HepG2 (cell line): ENCODE results near the gene SMTNL2. TPM values are rescaled to one million over a fixed set of nuclear protein-coding genes. Genes with fewer than 3 reads are reported as not detected.

Source experiments
- CBFB ChIP-seq: sonication (generic); formaldehyde crosslinking; IDR thresholded peaks from 2 replicates; pipeline ENCODE4 v1.4.0; 2020; ENCODE audit warnings: missing genetic modification reagents
- FOXC1 ChIP-seq: sonication (generic); formaldehyde crosslinking; IDR thresholded peaks from 2 replicates; pipeline ENCODE4 v1.8.0; 2022; ENCODE audit warnings: mild to moderate bottlenecking, missing genetic modification reagents, borderline replicate concordance
- HOXA3 ChIP-seq: sonication (generic); formaldehyde crosslinking; IDR thresholded peaks from 2 replicates; pipeline ENCODE4 v1.5.0; 2020; ENCODE audit warnings: missing genetic modification reagents
- JUND ChIP-seq: sonication (generic); formaldehyde crosslinking; IDR thresholded peaks from 2 replicates; pipeline ENCODE4 v1.8.0; 2022; ENCODE audit warnings: mild to moderate bottlenecking, missing genetic modification reagents
- MEIS2 ChIP-seq: sonication (generic); formaldehyde crosslinking; IDR thresholded peaks from 2 replicates; pipeline ENCODE4 v1.9.0; 2021; ENCODE audit warnings: mild to moderate bottlenecking, missing genetic modification reagents
- MLLT10 ChIP-seq: sonication (generic); formaldehyde crosslinking; IDR thresholded peaks from 2 replicates; pipeline ENCODE4 v1.4.0; 2020; ENCODE audit warnings: missing genetic modification reagents
- NR2C2 ChIP-seq: sonication (generic); formaldehyde crosslinking; IDR thresholded peaks from 2 replicates; pipeline ENCODE4 v1.4.0; 2020; ENCODE audit warnings: missing genetic modification reagents, mild to moderate bottlenecking, moderate library complexity, borderline replicate concordance
- RARG ChIP-seq: sonication (generic); formaldehyde crosslinking; IDR thresholded peaks from 2 replicates; pipeline ENCODE4 v1.4.0; 2020; ENCODE audit warnings: low read depth, mild to moderate bottlenecking, missing genetic modification reagents
- RBM39 ChIP-seq: fragments of 200-400 bp; formaldehyde crosslinking; IDR thresholded peaks from one replicate; pipeline ENCODE4 v1.6.1; 2018; ENCODE audit warnings: antibody characterized with exemption, mild to moderate bottlenecking, low read depth, low read length; ENCODE audit not compliant: poor library complexity, severe bottlenecking
- SP4 ChIP-seq: sonication (generic); formaldehyde crosslinking; IDR thresholded peaks from 2 replicates; pipeline ENCODE4 v1.8.1; 2023; ENCODE audit warnings: mild to moderate bottlenecking, missing genetic modification reagents
- TAF15 ChIP-seq: fragments of 200-400 bp; formaldehyde crosslinking; IDR thresholded peaks from one replicate; pipeline ENCODE4 v1.6.1; 2018; ENCODE audit warnings: mild to moderate bottlenecking, low read depth, low read length; ENCODE audit not compliant: poor library complexity, severe bottlenecking
- ZBTB3 ChIP-seq: sonication (generic); formaldehyde crosslinking; IDR thresholded peaks from 2 replicates; pipeline ENCODE4 v1.4.0; 2020; ENCODE audit warnings: low read depth, mild to moderate bottlenecking, moderate library complexity, missing genetic modification reagents, borderline replicate concordance
- ZEB1 ChIP-seq: IDR thresholded peaks from 2 replicates; pipeline ENCODE4 v1.6.1; 2012; ENCODE audit warnings: mild to moderate bottlenecking, low read depth, inconsistent platforms; ENCODE audit not compliant: insufficient replicate concordance
- ZFP36L1 ChIP-seq: sonication (generic); formaldehyde crosslinking; IDR thresholded peaks from 2 replicates; pipeline ENCODE4 v1.8.0; 2022; ENCODE audit warnings: mild to moderate bottlenecking, missing genetic modification reagents, moderate library complexity
- ZFX ChIP-seq: sonication (generic); formaldehyde crosslinking; IDR thresholded peaks from 2 replicates; pipeline ENCODE4 v1.4.0; 2020; ENCODE audit warnings: mild to moderate bottlenecking, low read depth, missing genetic modification reagents, moderate library complexity
- ZMAT3 ChIP-seq: sonication (generic); formaldehyde crosslinking; conservative IDR thresholded peaks from 2 replicates; pipeline ENCODE4 v1.7.0; 2021; ENCODE audit warnings: missing genetic modification reagents
- ZNF24 ChIP-seq: fragments of 450-650 bp; IDR thresholded peaks from 2 replicates; pipeline ENCODE4 v1.6.1; 2017; ENCODE audit warnings: antibody characterized with exemption, mild to moderate bottlenecking
- ZNF282 ChIP-seq: fragments of 450-650 bp; IDR thresholded peaks from 2 replicates; pipeline ENCODE4 v1.6.1; 2018; ENCODE audit not compliant: partially characterized antibody
- ZNF33A ChIP-seq: sonication (generic); formaldehyde crosslinking; IDR thresholded peaks from 2 replicates; pipeline ENCODE4 v1.5.1; 2020; ENCODE audit warnings: missing genetic modification reagents, mild to moderate bottlenecking, moderate library complexity, borderline replicate concordance
- ZNF552 ChIP-seq: sonication (generic); formaldehyde crosslinking; IDR thresholded peaks from 2 replicates; pipeline ENCODE4 v1.9.0; 2022; ENCODE audit warnings: missing genetic modification reagents, mild to moderate bottlenecking, borderline replicate concordance
- ZNF598 ChIP-seq: sonication (generic); formaldehyde crosslinking; IDR thresholded peaks from 2 replicates; pipeline ENCODE4 v1.5.1; 2020; ENCODE audit warnings: mild to moderate bottlenecking, missing genetic modification reagents, borderline replicate concordance
- polyA plus RNA-seq, 8 experiments: library from polyadenylated mRNA; depleted of rRNA in 3 of 8; stranded (reverse) in 7 of 8; unstranded in 1 of 8; fragments of >200 nt; fragmentation: Illumina TruSeq in 4 of 8; extraction: Trizol in 4 of 8; gene quantifications; 2 replicates each; pipeline versions ENCODE4 v1.2.1 to v1.2.3, GENCODE V29; 2011 to 2016; ENCODE audit warnings: low read depth in 4 of 8, missing spikeins in 1 of 8, mixed read lengths in 1 of 8; ENCODE audit not compliant: insufficient read depth in 1 of 8
- total RNA-seq, 5 experiments: library from RNA; depleted of rRNA; stranded (reverse); fragments of >200 nt; fragmentation: Illumina TruSeq; extraction: Trizol; gene quantifications; 2 replicates each; pipeline ENCODE4 v1.2.3, GENCODE V29; 2016; ENCODE audit warnings: low read depth in 1 of 5
- TF ChIP-seq, protein P1 (sequence below): sonication (generic); formaldehyde crosslinking; IDR thresholded peaks from 2 replicates; pipeline ENCODE4 v1.4.0; 2020; ENCODE audit warnings: missing genetic modification reagents, borderline replicate concordance
- TF ChIP-seq, protein P2 (sequence below): sonication (generic); formaldehyde crosslinking; IDR thresholded peaks from 2 replicates; pipeline ENCODE4 v1.5.0; 2020; ENCODE audit warnings: missing genetic modification reagents, mild to moderate bottlenecking, borderline replicate concordance
- TF ChIP-seq, protein P3 (sequence below): conservative IDR thresholded peaks from 2 replicates; pipeline ENCODE4 v1.6.1; 2018; ENCODE audit warnings: missing genetic modification reagents

The SMTNL2 gene
- total and polyA plus RNA-seq, 2 of the 13 experiments (the other 11 are each of a cell fraction or from before 2014, with no cell fraction given) = 0.41 to 5.1 TPM

DNA sequence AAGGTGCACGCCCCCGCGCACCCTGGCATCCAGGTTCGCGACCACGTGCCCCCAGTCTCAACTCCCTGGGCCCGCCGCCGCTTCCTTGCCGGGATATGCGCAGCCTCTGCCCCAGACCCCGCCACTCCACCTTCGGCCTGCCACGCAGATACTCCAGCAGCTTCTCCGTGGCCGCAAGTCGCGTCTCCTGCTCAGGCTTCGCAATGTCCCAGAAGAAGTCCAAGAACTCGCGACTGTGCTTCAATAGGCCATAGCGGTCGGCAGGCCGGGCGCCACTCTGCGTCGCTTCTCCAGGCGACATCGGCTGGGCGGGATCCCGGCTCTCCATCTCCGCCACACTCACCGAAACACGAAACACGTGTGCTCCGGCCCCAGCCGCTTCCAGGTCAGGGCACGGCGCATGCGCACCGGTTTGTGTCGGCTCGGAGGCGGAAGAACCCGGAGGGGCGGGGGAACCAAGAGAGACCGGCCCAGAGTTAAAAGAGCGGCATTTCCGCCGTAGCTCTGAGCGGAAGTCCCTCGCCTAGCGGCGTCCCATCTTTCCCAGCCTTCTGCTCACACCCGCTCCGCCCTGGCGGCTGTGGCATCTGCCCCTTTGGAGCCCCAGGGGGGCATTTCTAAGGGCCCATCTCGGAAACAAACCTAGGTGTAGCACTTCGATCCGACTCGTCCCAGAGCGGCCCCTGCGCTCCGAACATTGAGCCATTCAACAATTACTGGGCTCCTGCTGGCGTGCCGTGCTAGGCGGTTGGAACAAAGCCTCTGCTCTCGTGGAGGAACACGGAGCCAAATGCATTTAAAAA, 29.1 kb upstream of the SMTNL2 start, which contains the start of gene MYBBP1A (continued):
- TF ChIP-seq CBFB (CRISPR knock-in tag) (peak; percentile 42; the same call in 1 of the 2 replicates), ZMAT3 (CRISPR knock-in tag) (peak; percentile 74), HOXA3 (CRISPR knock-in tag) (peak; percentile 54), ZNF552 (no peak), MLLT10 (CRISPR knock-in tag) (no peak), MEIS2 (CRISPR knock-in tag) (peak; percentile 49; the same call in 1 of the 2 replicates), SP4 (CRISPR knock-in tag) (no peak), ZFX (peak; percentile 77), TAF15 (peak; percentile 58), ZNF24 (no peak), ZNF598 (CRISPR knock-in tag) (peak; percentile 93), ZBTB3 (CRISPR knock-in tag) (peak; percentile 60; the same call in 1 of the 2 replicates), ZNF282 (no peak), RARG (CRISPR knock-in tag) (no peak), RBM39 (peak; percentile 81), JUND (no peak), FOXC1 (CRISPR knock-in tag) (peak; percentile 96), NR2C2 (peak; percentile 99), ZFP36L1 (peak; percentile 89; the same call in 1 of the 2 replicates), ZNF33A (CRISPR knock-in tag) (no peak), ZEB1 (no peak)
- TF ChIP-seq, protein P1, sequence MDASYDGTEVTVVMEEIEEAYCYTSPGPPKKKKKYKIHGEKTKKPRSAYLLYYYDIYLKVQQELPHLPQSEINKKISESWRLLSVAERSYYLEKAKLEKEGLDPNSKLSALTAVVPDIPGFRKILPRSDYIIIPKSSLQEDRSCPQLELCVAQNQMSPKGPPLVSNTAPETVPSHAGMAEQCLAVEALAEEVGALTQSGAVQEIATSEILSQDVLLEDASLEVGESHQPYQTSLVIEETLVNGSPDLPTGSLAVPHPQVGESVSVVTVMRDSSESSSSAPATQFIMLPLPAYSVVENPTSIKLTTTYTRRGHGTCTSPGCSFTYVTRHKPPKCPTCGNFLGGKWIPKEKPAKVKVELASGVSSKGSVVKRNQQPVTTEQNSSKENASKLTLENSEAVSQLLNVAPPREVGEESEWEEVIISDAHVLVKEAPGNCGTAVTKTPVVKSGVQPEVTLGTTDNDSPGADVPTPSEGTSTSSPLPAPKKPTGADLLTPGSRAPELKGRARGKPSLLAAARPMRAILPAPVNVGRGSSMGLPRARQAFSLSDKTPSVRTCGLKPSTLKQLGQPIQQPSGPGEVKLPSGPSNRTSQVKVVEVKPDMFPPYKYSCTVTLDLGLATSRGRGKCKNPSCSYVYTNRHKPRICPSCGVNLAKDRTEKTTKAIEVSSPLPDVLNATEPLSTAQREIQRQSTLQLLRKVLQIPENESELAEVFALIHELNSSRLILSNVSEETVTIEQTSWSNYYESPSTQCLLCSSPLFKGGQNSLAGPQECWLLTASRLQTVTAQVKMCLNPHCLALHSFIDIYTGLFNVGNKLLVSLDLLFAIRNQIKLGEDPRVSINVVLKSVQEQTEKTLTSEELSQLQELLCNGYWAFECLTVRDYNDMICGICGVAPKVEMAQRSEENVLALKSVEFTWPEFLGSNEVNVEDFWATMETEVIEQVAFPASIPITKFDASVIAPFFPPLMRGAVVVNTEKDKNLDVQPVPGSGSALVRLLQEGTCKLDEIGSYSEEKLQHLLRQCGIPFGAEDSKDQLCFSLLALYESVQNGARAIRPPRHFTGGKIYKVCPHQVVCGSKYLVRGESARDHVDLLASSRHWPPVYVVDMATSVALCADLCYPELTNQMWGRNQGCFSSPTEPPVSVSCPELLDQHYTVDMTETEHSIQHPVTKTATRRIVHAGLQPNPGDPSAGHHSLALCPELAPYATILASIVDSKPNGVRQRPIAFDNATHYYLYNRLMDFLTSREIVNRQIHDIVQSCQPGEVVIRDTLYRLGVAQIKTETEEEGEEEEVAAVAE (CRISPR knock-in tag) = no peak
- TF ChIP-seq, protein P2, sequence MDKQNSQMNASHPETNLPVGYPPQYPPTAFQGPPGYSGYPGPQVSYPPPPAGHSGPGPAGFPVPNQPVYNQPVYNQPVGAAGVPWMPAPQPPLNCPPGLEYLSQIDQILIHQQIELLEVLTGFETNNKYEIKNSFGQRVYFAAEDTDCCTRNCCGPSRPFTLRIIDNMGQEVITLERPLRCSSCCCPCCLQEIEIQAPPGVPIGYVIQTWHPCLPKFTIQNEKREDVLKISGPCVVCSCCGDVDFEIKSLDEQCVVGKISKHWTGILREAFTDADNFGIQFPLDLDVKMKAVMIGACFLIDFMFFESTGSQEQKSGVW (CRISPR knock-in tag) = no peak
- TF ChIP-seq, protein P3, sequence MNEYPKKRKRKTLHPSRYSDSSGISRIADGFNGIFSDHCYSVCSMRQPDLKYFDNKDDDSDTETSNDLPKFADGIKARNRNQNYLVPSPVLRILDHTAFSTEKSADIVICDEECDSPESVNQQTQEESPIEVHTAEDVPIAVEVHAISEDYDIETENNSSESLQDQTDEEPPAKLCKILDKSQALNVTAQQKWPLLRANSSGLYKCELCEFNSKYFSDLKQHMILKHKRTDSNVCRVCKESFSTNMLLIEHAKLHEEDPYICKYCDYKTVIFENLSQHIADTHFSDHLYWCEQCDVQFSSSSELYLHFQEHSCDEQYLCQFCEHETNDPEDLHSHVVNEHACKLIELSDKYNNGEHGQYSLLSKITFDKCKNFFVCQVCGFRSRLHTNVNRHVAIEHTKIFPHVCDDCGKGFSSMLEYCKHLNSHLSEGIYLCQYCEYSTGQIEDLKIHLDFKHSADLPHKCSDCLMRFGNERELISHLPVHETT = no peak; the same call in 1 of the 2 replicates
